SU-DHL-6 (cell line): ENCODE data around the gene SESTD1.

Experiments
- H2AFZ ChIP-seq: fragments of 200-600 bp; sonication (generic); 2 replicates; pipeline ENCODE4 v1.6.1; 2014; ENCODE audit warnings: low read depth, mild to moderate bottlenecking, moderate library complexity, mixed read lengths, antibody characterized with exemption, low read length; ENCODE audit not compliant: severe bottlenecking
- H3F3A ChIP-seq: fragments of 200-600 bp; shearing (Covaris generic); 2 replicates; pipeline ENCODE4 v1.6.0; 2016; ENCODE audit warnings: antibody characterized with exemption, mild to moderate bottlenecking; ENCODE audit not compliant: insufficient read depth
- H3K27ac ChIP-seq: fragments of 200-600 bp; sonication (generic); 2 replicates; pipeline ENCODE4 v1.5.1; 2016; ENCODE audit warnings: low read depth, mild to moderate bottlenecking, low read length, moderate library complexity, mixed read lengths
- H3K27me3 ChIP-seq: fragments of 200-600 bp; sonication (generic), shearing (Covaris generic); 2 replicates; pipeline ENCODE4 v1.6.0; 2014; ENCODE audit warnings: mild to moderate bottlenecking, low read length
- H3K36me3 ChIP-seq: fragments of 200-600 bp; sonication (generic); 2 replicates; pipeline ENCODE4 v1.6.1; 2014; ENCODE audit warnings: mild to moderate bottlenecking, low read length, mixed read lengths
- H3K4me2 ChIP-seq: fragments of 300-600, 200-600 bp; shearing (Covaris generic), sonication (generic); 2 replicates; pipeline ENCODE4 v1.6.0; 2014; ENCODE audit warnings: low read length, low read depth, mild to moderate bottlenecking; ENCODE audit not compliant: poor library complexity, severe bottlenecking
- H3K4me3 ChIP-seq: fragments of 200-600 bp; sonication (generic); 2 replicates; pipeline ENCODE4 v1.5.1; 2014; ENCODE audit warnings: antibody characterized with exemption, low read length, mild to moderate bottlenecking, mixed read lengths; ENCODE audit not compliant: insufficient read depth, poor library complexity, severe bottlenecking
- H3K79me2 ChIP-seq: fragments of 200-600 bp; sonication (generic); 2 replicates; pipeline ENCODE4 v1.6.1; 2014; ENCODE audit warnings: mild to moderate bottlenecking, low read length, moderate library complexity; ENCODE audit not compliant: insufficient read depth
- H3K9ac ChIP-seq: fragments of 200-600 bp; sonication (generic); 2 replicates; pipeline ENCODE4 v1.7.0; 2014; ENCODE audit warnings: mild to moderate bottlenecking, low read length
- H3K9me2 ChIP-seq: fragments of 200-600 bp; sonication (generic); replicated peaks from 2 replicates; pipeline ENCODE4 v1.6.1; 2014; ENCODE audit warnings: low read length; ENCODE audit not compliant: insufficient read depth
- H3K9me3 ChIP-seq: fragments of 200-600 bp; sonication (generic); 2 replicates; pipeline ENCODE4 v1.6.1; 2014; ENCODE audit warnings: low read length, mixed read lengths; ENCODE audit not compliant: insufficient read depth
- H4K20me1 ChIP-seq: fragments of 200-600 bp; sonication (generic); 2 replicates; pipeline ENCODE4 v1.6.1; 2014; ENCODE audit warnings: low read depth, mild to moderate bottlenecking, antibody characterized with exemption, low read length, moderate library complexity, mixed read lengths
- CTCF ChIP-seq: fragments of 200-600 bp; sonication (generic); IDR thresholded peaks from one replicate; pipeline ENCODE4 v1.5.1; 2017; ENCODE audit warnings: antibody characterized with exemption, mild to moderate bottlenecking, low read length, moderate library complexity; ENCODE audit not compliant: insufficient read depth, poor library complexity, severe bottlenecking
- EZH2phosphoT487 ChIP-seq: fragments of 200-600 bp; sonication (generic), shearing (Covaris generic); conservative IDR thresholded peaks from 2 replicates; pipeline ENCODE4 v1.6.1; 2018; ENCODE audit warnings: mild to moderate bottlenecking, antibody characterized with exemption, low read length, moderate library complexity, mixed read lengths

The SESTD1 gene

GRCh38 chr2:179177694-179178093, 86.9 kb downstream of the SESTD1 start:
- TF ChIP-seq EZH2phosphoT487 (no peak), CTCF (no peak)

GRCh38 chr2:179174240-179174639, 90.4 kb downstream of the SESTD1 start:
- no peaks in the 10 kb centered on the region for H4K20me1 ChIP-seq
- no peaks in the 10 kb centered on the region for H3K36me3 ChIP-seq
- no peak overlapping the region for H2AFZ ChIP-seq

More at GRCh38 chr2:179177694-179178093, 86.9 kb downstream of the SESTD1 start:
- no peaks in the 10 kb centered on the region for H3F3A ChIP-seq
- no peaks in the 10 kb centered on the region for H3K9me3 ChIP-seq
- H3K9ac ChIP-seq = no peak overlapping the region
- no peaks in the 10 kb centered on the region for H3K9me2 ChIP-seq
- H3K4me3 ChIP-seq = no peak overlapping the region
- H3K36me3 ChIP-seq = no peaks in the 10 kb centered on the region
- H3K27me3 ChIP-seq = no peaks in the 10 kb centered on the region
- no peak overlapping the region for H2AFZ ChIP-seq
- no peaks in the 10 kb centered on the region for H4K20me1 ChIP-seq
- no peaks in the 10 kb centered on the region for H3K79me2 ChIP-seq
- no peak overlapping the region for H3K27ac ChIP-seq
- H3K4me2 ChIP-seq = no peak overlapping the region

GRCh38 chr2:179172894-179173293, 91.7 kb downstream of the SESTD1 start:
- Histone ChIP-seq H3K27me3 (no peaks in the 10 kb centered on the region), H4K20me1 (no peaks in the 10 kb centered on the region), H3K9me2 (no peaks in the 10 kb centered on the region), H2AFZ (no peak overlapping the region), H3K4me3 (no peak overlapping the region), H3K9ac (no peak overlapping the region), H3K79me2 (no peaks in the 10 kb centered on the region), H3K9me3 (no peaks in the 10 kb centered on the region), H3K36me3 (no peaks in the 10 kb centered on the region), H3F3A (no peaks in the 10 kb centered on the region), H3K27ac (no peak overlapping the region), H3K4me2 (no peak overlapping the region)
- TF ChIP-seq EZH2phosphoT487 (no peak), CTCF (no peak)

More at GRCh38 chr2:179174240-179174639, 90.4 kb downstream of the SESTD1 start:
- no peaks in the 10 kb centered on the region for H3K9me3 ChIP-seq
- no peak overlapping the region for H3K9ac ChIP-seq
- TF ChIP-seq CTCF (no peak), EZH2phosphoT487 (no peak)
- H3K4me2 ChIP-seq = no peak overlapping the region
- H3K4me3 ChIP-seq = no peak overlapping the region
- no peaks in the 10 kb centered on the region for H3K79me2 ChIP-seq
- H3K9me2 ChIP-seq = no peaks in the 10 kb centered on the region
- no peaks in the 10 kb centered on the region for H3K27me3 ChIP-seq
- H3F3A ChIP-seq = no peaks in the 10 kb centered on the region
- no peak overlapping the region for H3K27ac ChIP-seq
